ENCODE measurements around the gene MEGF11.

Gene MEGF11

GRCh38 chr15:65996901-65997300, 256.6 kb downstream of the MEGF11 start:
- no peak for TF ChIP-seq CTCF (IDR thresholded peaks at IDR 0.05; ENCODE audit: control extremely low read depth, extremely low read depth, low read depth, missing control alignments)
- POLR2A ChIA-PET, result no interaction called here
- DNase-seq (ENCODE audit: extremely low spot score), result no peak
- CTCF ChIA-PET, result interaction anchor here (1.7 kb wide), 1 partner anchor 88 kb away, joined by 4 read pairs; no protein-coding TSS in a partner anchor

GRCh38 chr15:65994832-65995231, 258.7 kb downstream of the MEGF11 start:
- ChIA-PET POLR2A (no interaction called here), CTCF (interaction anchor here (1.8 kb wide), 1 partner anchor 10 kb away, joined by 5 read pairs; no protein-coding TSS in a partner anchor)
- DNase-seq (ENCODE audit: extremely low spot score), result no peak
- TF ChIP-seq CTCF (IDR thresholded peaks at IDR 0.05; ENCODE audit: control extremely low read depth, extremely low read depth, low read depth, missing control alignments), result no peak

GRCh38 chr15:65993762-65994161, 259.8 kb downstream of the MEGF11 start:
- no peak for DNase-seq (ENCODE audit: extremely low spot score)
- TF ChIP-seq CTCF (IDR thresholded peaks at IDR 0.05; ENCODE audit: control extremely low read depth, extremely low read depth, low read depth, missing control alignments), result no peak
- ChIA-PET CTCF (interaction anchor here (1.8 kb wide), 1 partner anchor 9 kb away, joined by 5 read pairs; no protein-coding TSS in a partner anchor), POLR2A (no interaction called here)

GRCh38 chr15:65993236-65993635, 260.3 kb downstream of the MEGF11 start:
- ChIA-PET POLR2A (no interaction called here), CTCF (interaction anchor here (0.9 to 1.8 kb wide), 2 partner anchors 8 to 76 kb away, joined by 4 to 5 read pairs; no protein-coding TSS in a partner anchor)
- no peak for DNase-seq (ENCODE audit: extremely low spot score)
- no peak for TF ChIP-seq CTCF (IDR thresholded peaks at IDR 0.05; ENCODE audit: control extremely low read depth, extremely low read depth, low read depth, missing control alignments)

GRCh38 chr15:65991721-65992483, 261.6 kb downstream of the MEGF11 start:
- ChIA-PET POLR2A (no interaction called here), CTCF (interaction anchor here (0.8 to 1.3 kb wide), 2 partner anchors 9 to 10 kb away, joined by 3 read pairs; no protein-coding TSS in a partner anchor)
- no peak for DNase-seq (ENCODE audit: extremely low spot score)
- no peak for TF ChIP-seq CTCF (IDR thresholded peaks at IDR 0.05; ENCODE audit: control extremely low read depth, extremely low read depth, low read depth, missing control alignments)

GRCh38 chr15:65990298-65990981, 263.1 kb downstream of the MEGF11 start:
- no peak for TF ChIP-seq CTCF (IDR thresholded peaks at IDR 0.05; ENCODE audit: control extremely low read depth, extremely low read depth, low read depth, missing control alignments)
- CTCF ChIA-PET, result interaction anchor here (2.3 kb wide), 1 partner anchor 10 kb away, joined by 10 read pairs; no protein-coding TSS in a partner anchor
- POLR2A ChIA-PET, result no interaction called here
- DNase-seq (ENCODE audit: extremely low spot score), result no peak
